SH-SY5Y (cell line): ENCODE data around the gene STT3B.

ENCODE experiments used
- GATA2 ChIP-seq: IDR thresholded peaks from 2 replicates; pipeline ENCODE4 v1.6.1; 2011; ENCODE audit warnings: mild to moderate bottlenecking, low read depth, low read length
- GATA3 ChIP-seq: IDR thresholded peaks from 2 replicates; pipeline ENCODE4 v1.6.1; 2011; ENCODE audit warnings: low read depth, mild to moderate bottlenecking, low read length, moderate library complexity

DNA sequence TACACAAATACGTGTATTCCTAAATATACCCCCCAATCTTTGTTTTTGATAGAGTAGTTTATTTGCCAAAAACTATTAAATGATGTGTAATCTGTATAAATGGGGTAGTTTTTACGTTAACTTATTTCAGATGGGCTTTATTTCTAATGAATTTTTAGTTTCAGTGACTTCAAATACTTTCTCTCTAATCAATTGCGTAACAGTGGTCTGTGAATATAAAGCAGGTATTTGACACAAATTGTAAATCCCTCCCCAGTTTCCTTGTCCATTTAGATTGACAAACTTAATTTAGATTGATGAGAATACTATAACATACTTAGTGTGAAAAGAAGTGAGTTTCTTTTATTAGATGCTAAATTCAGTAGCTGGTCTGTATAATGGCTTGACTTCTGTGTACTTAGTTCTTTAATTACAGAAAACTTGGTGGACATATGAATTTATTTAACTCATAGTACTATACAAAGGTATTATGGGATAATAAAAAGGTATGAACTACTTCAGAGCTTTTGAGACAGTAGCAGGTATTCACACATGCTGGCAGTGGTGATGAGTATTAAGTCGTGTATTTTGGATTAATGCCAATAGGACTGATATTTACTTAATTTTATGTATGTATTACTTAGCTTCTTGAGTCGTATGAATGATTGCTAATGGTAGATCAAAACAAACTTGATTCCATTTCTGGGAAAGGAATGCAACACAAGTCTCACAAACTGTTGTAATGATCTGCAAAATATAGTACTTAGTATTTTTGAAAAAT, 81.6 kb downstream of the STT3B start:
- TF ChIP-seq GATA2 (no peak), GATA3 (no peak)
